Renal cortical epithelial cell (primary cell): ENCODE measurements around the gene NUP50. TPM values are rescaled to one million over a fixed set of nuclear protein-coding genes. Genes with fewer than 3 reads are reported as not detected.
"Not testable (repeated sequence)": the region's sequence is repeated elsewhere in the genome, so short reads cannot be mapped to it uniquely, and the experiment has no call there.

ENCODE experiments used
- DNase-seq: peaks from one replicate; pipeline ENCODE4 v3.0.0-alpha.2; 2011; ENCODE audit warnings: low read depth
- total RNA-seq: library from RNA; depleted of rRNA; stranded (reverse); fragments of >200 nt; gene quantifications from 2 replicates; pipeline ENCODE4 v1.2.3, GENCODE V29; 2014

Gene NUP50
- total RNA-seq, 1 donor from 2014 or later, result 47.4 TPM

GRCh38 chr22:45162531-45162930, 1.2 kb upstream of the NUP50 start:
- DNase-seq, result no peak

- no peak for DNase-seq
These were observed 650 bp upstream of the NUP50 start for GRCh38 chr22:45163099-45163450.

- DNase-seq, result no peak
These were observed 754 bp downstream of the NUP50 start for GRCh38 chr22:45164270-45165088.

GRCh38 chr22:45166932-45167331, 3.2 kb downstream of the NUP50 start:
- DNase-seq, result no peak

GRCh38 chr22:45169591-45170466, 6.1 kb downstream of the NUP50 start:
- DNase-seq, result peak; percentile 49

- DNase-seq, result no peak
These were observed 8.1 kb downstream of the NUP50 start for GRCh38 chr22:45171830-45172229.

GRCh38 chr22:45172881-45173585, 9.3 kb downstream of the NUP50 start:
- no peak for DNase-seq

- no peak for DNase-seq
These were observed 15.7 kb downstream of the NUP50 start for GRCh38 chr22:45179276-45180049.

- peak; percentile 20 for DNase-seq
These were observed 16.5 kb downstream of the NUP50 start for GRCh38 chr22:45180146-45180679.

GRCh38 chr22:45181240-45181639, 17.5 kb downstream of the NUP50 start:
- no peak for DNase-seq

- no peak for DNase-seq
These were observed 18.0 kb downstream of the NUP50 start for GRCh38 chr22:45181766-45182165.

GRCh38 chr22:45183974-45184373, 20.2 kb downstream of the NUP50 start:
- DNase-seq, result no peak

- no peak for DNase-seq
These were observed 22.2 kb downstream of the NUP50 start for GRCh38 chr22:45185718-45186514.

GRCh38 chr22:45187891-45188290, 24.2 kb downstream of the NUP50 start:
- no peak for DNase-seq

- DNase-seq, result no peak
These were observed 25.1 kb downstream of the NUP50 start for GRCh38 chr22:45188779-45189178.

GRCh38 chr22:45190202-45190872, 26.6 kb downstream of the NUP50 start:
- no peak for DNase-seq

GRCh38 chr22:45191746-45192145, 28.0 kb downstream of the NUP50 start:
- DNase-seq, result not testable (repeated sequence)

GRCh38 chr22:45192701-45193187, 29.0 kb downstream of the NUP50 start:
- DNase-seq, result no peak

- DNase-seq, result no peak
These were observed 31.0 kb downstream of the NUP50 start for GRCh38 chr22:45194686-45195085.

GRCh38 chr22:45195616-45196015, 31.9 kb downstream of the NUP50 start:
- no peak for DNase-seq
